SK-N-SH (cell line): ENCODE measurements around the gene CDKAL1.

Experiments used
- EZH2phosphoT487 ChIP-seq: fragments of 200-600 bp; sonication (generic); IDR thresholded peaks from 2 replicates; pipeline ENCODE4 v1.6.1; 2017; ENCODE audit warnings: low read depth, mixed run types, mild to moderate bottlenecking, antibody characterized with exemption, moderate library complexity, borderline replicate concordance
- GABPA ChIP-seq: IDR thresholded peaks from 2 replicates; pipeline ENCODE4 v1.4.0; 2012; ENCODE audit warnings: low read depth, mild to moderate bottlenecking
- RAD21 ChIP-seq: IDR thresholded peaks from 2 replicates; pipeline ENCODE4 v1.6.1; 2012; ENCODE audit warnings: mild to moderate bottlenecking, low read length
- TF ChIP-seq, protein P1 (sequence below): IDR thresholded peaks from 2 replicates; pipeline ENCODE4; 2012
- TF ChIP-seq, protein P2 (sequence below): fragments of 200-600 bp; sonication (generic); IDR thresholded peaks from 2 replicates; pipeline ENCODE4 v1.6.1; 2017; ENCODE audit warnings: antibody characterized with exemption, mild to moderate bottlenecking, moderate library complexity

DNA sequence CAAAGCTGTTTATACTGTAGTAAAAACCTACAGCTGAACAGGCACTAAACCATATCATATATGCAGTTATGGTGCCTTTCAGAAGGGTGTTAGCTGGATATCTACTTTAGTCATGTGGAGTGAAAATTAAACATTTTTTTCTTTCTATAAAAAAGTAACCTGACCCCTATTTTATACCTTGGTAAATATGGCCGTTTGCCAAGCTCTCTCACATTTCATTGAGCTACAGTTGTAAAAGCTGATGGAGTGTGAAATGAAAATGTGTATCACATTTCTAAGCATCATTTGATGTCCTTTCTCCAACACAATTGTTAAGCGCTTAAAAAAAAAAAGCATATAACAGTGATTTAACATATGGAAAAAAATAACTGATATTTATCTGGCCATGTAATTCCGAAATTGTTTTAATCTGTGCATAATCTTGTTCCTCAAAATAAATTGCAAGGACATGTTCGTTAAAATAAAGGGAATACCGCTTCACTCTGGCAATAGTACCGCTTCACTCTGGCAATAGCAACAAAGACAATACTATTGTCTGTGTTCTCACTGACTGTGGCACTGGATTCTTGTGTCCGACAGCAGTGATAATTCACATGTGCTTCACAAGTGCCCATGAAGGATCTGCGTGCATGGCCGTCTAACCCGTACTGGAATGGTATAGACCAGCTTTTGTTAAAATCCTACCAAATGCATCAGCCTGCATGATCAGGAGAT is 667.5 kb downstream of the CDKAL1 start:
- TF ChIP-seq RAD21 (peak; percentile 32), GABPA (no peak), EZH2phosphoT487 (no peak)
- TF ChIP-seq, protein P1, sequence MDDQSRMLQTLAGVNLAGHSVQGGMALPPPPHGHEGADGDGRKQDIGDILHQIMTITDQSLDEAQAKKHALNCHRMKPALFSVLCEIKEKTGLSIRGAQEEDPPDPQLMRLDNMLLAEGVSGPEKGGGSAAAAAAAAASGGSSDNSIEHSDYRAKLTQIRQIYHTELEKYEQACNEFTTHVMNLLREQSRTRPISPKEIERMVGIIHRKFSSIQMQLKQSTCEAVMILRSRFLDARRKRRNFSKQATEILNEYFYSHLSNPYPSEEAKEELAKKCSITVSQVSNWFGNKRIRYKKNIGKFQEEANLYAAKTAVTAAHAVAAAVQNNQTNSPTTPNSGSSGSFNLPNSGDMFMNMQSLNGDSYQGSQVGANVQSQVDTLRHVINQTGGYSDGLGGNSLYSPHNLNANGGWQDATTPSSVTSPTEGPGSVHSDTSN: no peak
- TF ChIP-seq, protein P2, sequence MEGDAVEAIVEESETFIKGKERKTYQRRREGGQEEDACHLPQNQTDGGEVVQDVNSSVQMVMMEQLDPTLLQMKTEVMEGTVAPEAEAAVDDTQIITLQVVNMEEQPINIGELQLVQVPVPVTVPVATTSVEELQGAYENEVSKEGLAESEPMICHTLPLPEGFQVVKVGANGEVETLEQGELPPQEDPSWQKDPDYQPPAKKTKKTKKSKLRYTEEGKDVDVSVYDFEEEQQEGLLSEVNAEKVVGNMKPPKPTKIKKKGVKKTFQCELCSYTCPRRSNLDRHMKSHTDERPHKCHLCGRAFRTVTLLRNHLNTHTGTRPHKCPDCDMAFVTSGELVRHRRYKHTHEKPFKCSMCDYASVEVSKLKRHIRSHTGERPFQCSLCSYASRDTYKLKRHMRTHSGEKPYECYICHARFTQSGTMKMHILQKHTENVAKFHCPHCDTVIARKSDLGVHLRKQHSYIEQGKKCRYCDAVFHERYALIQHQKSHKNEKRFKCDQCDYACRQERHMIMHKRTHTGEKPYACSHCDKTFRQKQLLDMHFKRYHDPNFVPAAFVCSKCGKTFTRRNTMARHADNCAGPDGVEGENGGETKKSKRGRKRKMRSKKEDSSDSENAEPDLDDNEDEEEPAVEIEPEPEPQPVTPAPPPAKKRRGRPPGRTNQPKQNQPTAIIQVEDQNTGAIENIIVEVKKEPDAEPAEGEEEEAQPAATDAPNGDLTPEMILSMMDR: no peak
